Ovary (tissue), 9 donors: ENCODE data around the gene LOXL1. TPM values are rescaled to one million over a fixed set of nuclear protein-coding genes. Genes with fewer than 3 reads are reported as not detected.

Source experiments
- DNase-seq, 5 donors: peaks; one replicate each; pipeline ENCODE4 v3.0.0-alpha.2; 2019 to 2020
- H3K27ac ChIP-seq, 2 donors: fragments of 200-600 bp; one replicate each; pipeline versions ENCODE4 v1.5.1 to v1.8.0; 2019 to 2022
- H3K27me3 ChIP-seq: fragments of 200-600 bp; one replicate; pipeline ENCODE4 v1.8.0; 2022
- H3K36me3 ChIP-seq: fragments of 200-600 bp; sonication (generic); one replicate; pipeline ENCODE4 v1.5.1; 2019
- H3K4me1 ChIP-seq: one replicate; pipeline ENCODE4 v1.8.1; 2013; ENCODE audit warnings: mild to moderate bottlenecking, moderate library complexity; ENCODE audit not compliant: insufficient read depth
- H3K4me3 ChIP-seq: fragments of 200-600 bp; sonication (generic); one replicate; pipeline ENCODE4 v1.5.1; 2017
- H3K9me3 ChIP-seq, 2 donors: fragments of 200-600 bp in 1 of 2; sonication (generic) in 1 of 2; one replicate each; pipeline versions ENCODE4 v1.5.1 to v1.8.1; 2013 to 2019; ENCODE audit warnings: mild to moderate bottlenecking in 1 of 2, moderate library complexity in 1 of 2
- EP300 ChIP-seq: sonication (generic); formaldehyde crosslinking; IDR thresholded peaks from one replicate; pipeline ENCODE4 v1.6.1; 2017; ENCODE audit warnings: antibody characterized with exemption
- POLR2A ChIP-seq: fragments of 450-650 bp; IDR thresholded peaks from one replicate; pipeline ENCODE4 v1.6.1; 2017; ENCODE audit warnings: antibody characterized with exemption, mild to moderate bottlenecking, moderate library complexity
- WGBS, 3 donors: extraction: QIAGEN DNeasy Blood & Tissue Kit in 1 of 3; methylation state at CpG; one replicate each; pipeline versions ENCODE4 v1.1.5 to v1.1.7; 2013 to 2017; 5-methylcytosine and 5-hydroxymethylcytosine counted together
- intact Hi-C, 4 donors: fragments of 100-400 bp; cut with DNase I; formaldehyde crosslinking; loops; one replicate each; pipeline versions ENCODE4 v1.11.0 to v1.15.1; 2022 to 2023
- polyA plus RNA-seq, 2 donors: library from polyadenylated mRNA; stranded (reverse); fragments of 200-250 nt in 1 of 2; fragments of 350-450 nt in 1 of 2; fragmentation: Illumina TruSeq in 1 of 2; extraction: RNeasy Lipid Tissue Mini Kit (QIAGEN cat#74804) in 1 of 2; gene quantifications; one replicate each; pipeline ENCODE4 v1.2.3, GENCODE V29; 2013 to 2014
- total RNA-seq, 7 donors: library from RNA; depleted of rRNA in 2 of 7; stranded (reverse); fragments of >200 nt in 2 of 7; fragmentation: NEBNext Ultra II Directional in 3 of 7; extraction: Animal tissue kit (Norgen Biotek cat#: 25700) in 3 of 7; gene quantifications; one replicate each; pipeline versions ENCODE4 v1.1.0 to v1.2.4, GENCODE V29; 2016 to 2023
- TF ChIP-seq, protein P1 (sequence below), 3 donors: fragments of 450-650 bp in 2 of 3; fragments of 200-600 bp in 1 of 3; IDR thresholded peaks; one replicate each; pipeline versions ENCODE4 v1.5.1 to v1.8.0; 2016 to 2022; ENCODE audit warnings: antibody characterized with exemption in 3 of 3, mild to moderate bottlenecking in 1 of 3
- donor health status: DM: no; HTN: no; CAD: no; lungs with moderate emphysema.
- donor health status: DM: no; HTN: no; CAD: no.
- donor health status: Bipolar disorder and iron deficiency.
- donor health status: DM: yes; HTN: yes; CAD: no.
- donor health status: DM: no; HTN: no; CAD: no.
- donor health status: DM: yes; HTN: yes; CAD: no.

The LOXL1 gene
- total and polyA plus RNA-seq, 9 donors: 10.1 to 33.8 (median 17.7) TPM

DNA sequence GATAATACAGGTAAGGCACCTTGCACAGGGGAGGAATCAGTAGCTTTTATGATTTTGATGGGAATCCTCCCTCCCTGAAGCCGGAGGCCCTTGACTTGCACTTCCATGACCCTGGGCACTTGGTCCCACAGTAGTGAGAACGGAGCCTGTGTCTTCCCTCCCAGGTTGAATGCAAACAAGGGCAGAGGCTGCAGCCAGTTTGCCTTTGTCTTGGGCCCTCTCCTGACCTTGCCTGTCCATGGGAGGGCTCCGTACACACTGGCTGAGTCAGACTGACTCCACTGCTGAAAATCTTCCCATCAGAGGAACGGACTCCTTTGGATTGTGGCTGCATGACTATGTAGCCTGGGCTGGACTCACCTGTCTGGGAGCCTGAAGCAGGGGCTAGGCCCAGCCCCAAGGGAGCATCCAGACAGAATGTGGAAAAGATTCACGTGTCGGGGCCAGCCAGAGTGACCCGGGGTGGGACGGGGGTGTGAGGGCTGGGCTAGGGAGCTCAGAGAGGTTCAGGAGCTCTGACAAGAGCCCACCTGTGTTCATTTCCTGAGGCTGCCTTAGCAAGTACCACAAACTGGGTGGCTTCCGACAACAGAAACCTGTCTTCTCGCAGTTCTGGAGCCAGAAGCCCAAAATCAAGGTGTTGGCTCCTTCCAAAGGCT, 43.4 kb upstream of the LOXL1 start:
- intact Hi-C loops: no loop called here
- Histone ChIP-seq H3K4me3 (no peak overlapping the region), H3K27me3 (no peaks in the 10 kb centered on the region), H3K4me1 (no peaks in the 10 kb centered on the region), H3K9me3 (no peaks in the 10 kb centered on the region), H3K36me3 (no peaks in the 10 kb centered on the region), H3K27ac (no peak overlapping the region)
- TF ChIP-seq POLR2A (no peak), EP300 (no peak)
- TF ChIP-seq, protein P1, sequence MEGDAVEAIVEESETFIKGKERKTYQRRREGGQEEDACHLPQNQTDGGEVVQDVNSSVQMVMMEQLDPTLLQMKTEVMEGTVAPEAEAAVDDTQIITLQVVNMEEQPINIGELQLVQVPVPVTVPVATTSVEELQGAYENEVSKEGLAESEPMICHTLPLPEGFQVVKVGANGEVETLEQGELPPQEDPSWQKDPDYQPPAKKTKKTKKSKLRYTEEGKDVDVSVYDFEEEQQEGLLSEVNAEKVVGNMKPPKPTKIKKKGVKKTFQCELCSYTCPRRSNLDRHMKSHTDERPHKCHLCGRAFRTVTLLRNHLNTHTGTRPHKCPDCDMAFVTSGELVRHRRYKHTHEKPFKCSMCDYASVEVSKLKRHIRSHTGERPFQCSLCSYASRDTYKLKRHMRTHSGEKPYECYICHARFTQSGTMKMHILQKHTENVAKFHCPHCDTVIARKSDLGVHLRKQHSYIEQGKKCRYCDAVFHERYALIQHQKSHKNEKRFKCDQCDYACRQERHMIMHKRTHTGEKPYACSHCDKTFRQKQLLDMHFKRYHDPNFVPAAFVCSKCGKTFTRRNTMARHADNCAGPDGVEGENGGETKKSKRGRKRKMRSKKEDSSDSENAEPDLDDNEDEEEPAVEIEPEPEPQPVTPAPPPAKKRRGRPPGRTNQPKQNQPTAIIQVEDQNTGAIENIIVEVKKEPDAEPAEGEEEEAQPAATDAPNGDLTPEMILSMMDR (IDR thresholded peaks at IDR 0.05): no peak
- WGBS, 3 donors: 84 to 88% (median 86%) methylated on average over 10 of the region's 10 CpGs
- DNase-seq: no peak

DNA sequence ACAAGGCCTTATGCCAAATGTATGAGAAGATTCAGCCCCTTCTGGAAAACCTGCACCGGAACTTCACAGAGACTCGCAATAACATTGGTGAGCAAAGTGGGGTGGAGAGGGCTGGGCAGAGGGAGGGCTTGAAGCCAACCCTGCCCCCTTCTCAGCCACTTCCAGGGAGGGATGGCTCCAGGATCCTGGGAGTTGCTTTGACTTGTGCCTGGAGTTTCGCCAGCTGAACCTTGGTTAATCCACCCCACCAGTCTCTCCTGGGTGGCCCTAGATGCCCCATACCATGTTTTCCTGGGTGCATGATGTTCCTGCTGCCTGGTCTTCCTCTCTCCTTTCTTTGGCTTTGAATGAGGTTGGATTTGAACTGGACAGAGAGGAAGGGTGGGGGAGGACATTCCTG, 42.1 kb upstream of the LOXL1 start:
- 35 to 54% (median 49%) methylated on average over 3 of the region's 3 CpGs for WGBS, 3 donors
- no peak for DNase-seq
- Histone ChIP-seq H3K4me3 (no peak overlapping the region), H3K36me3 (no peaks in the 10 kb centered on the region), H3K4me1 (no peaks in the 10 kb centered on the region), H3K27me3 (no peaks in the 10 kb centered on the region), H3K9me3 (no peaks in the 10 kb centered on the region), H3K27ac (no peak overlapping the region)
- intact Hi-C loops: no loop called here
- TF ChIP-seq POLR2A (no peak), EP300 (no peak)
- TF ChIP-seq, protein P1 (IDR thresholded peaks at IDR 0.05): no peak

DNA sequence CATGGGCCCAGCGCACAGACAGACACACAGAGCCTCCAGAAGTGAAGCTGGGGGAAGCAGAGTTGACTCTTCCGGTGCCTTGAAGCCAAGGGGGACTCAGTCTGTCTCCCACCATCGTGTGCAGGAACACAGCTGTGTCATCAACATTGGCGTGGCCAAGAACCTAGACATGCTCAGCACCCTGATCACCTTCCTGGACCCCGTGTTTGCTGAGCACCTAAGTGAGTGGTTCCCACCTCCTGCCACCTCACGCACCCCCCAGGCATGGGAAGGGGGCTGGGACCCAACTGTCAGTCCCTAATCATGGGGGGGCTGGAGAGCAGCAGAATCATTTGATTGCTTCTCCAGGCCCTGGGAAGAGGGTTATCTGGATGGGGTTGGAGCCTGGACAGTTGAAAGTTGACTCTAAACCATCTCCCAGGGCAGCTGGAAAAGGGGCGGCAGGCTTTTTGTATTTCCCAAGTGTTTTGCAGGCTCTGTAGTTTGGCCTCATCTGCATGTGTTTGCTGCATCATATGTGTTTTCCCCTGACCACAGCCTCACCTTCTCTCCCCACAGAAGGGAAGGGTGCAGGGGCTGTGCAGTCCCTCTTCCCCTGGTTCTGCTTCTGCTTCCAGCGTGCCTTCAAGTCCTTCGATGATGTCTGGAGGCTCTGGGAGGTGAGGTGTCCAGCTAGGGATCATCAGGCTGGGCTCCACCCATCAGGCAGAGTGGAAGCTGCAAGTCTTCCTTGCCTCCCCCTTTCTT, 40.1 kb upstream of the LOXL1 start:
- Histone ChIP-seq H3K36me3 (no peaks in the 10 kb centered on the region), H3K4me3 (no peak overlapping the region), H3K4me1 (no peaks in the 10 kb centered on the region), H3K9me3 (no peaks in the 10 kb centered on the region), H3K27me3 (no peaks in the 10 kb centered on the region), H3K27ac (no peak overlapping the region)
- intact Hi-C loops: no loop called here
- DNase-seq: no peak
- no peak for TF ChIP-seq POLR2A
- TF ChIP-seq, protein P1 (IDR thresholded peaks at IDR 0.05): no peak
- no peak for TF ChIP-seq EP300
- 84 to 88% (median 85%) methylated on average over 9 of the region's 9 CpGs for WGBS, 3 donors

DNA sequence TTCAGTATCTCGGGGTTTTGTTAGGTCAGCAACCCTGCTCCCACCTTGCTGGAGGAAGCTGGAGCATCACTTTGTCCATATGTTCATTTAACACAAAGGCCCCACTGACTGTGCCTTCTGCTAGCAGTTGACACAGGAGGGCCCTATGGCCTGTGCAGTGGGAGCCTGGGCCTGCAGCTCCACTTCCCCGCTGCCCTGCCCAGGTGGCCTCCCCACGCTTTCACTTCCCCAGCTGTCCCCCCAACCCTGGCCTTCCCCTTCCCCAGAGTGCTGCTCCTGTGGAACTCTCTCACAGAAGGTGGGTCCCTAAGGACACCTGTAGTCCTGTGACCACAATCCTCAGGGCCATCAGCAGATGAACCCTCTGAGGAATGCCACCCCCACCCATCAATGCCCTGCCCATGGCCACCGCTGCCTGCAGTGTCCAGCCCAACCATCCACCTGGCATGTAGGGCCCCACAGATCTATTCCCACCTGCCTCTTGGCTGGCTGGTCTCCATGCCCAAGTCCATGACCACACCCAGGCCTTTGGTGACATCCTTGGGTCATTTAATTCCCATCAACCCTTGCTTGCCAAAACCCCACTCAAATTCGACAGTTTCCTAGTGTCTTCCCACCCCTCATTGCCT, 39.4 kb upstream of the LOXL1 start:
- 79 to 93% (median 82%) methylated on average over 5 of the region's 5 CpGs for WGBS, 3 donors
- Histone ChIP-seq H3K4me3 (no peak overlapping the region), H3K4me1 (no peaks in the 10 kb centered on the region), H3K27me3 (no peaks in the 10 kb centered on the region), H3K9me3 (peaks cover 0 to 3% of the 10 kb centered on the region in 2 donors), H3K27ac (no peak overlapping the region), H3K36me3 (no peaks in the 10 kb centered on the region)
- TF ChIP-seq, protein P1 (IDR thresholded peaks at IDR 0.05): no peak
- TF ChIP-seq EP300 (no peak), POLR2A (no peak)
- intact Hi-C loops: no loop called here
- DNase-seq: no peak
